Measurements from ENCODE around the gene DIS3L2.

The DIS3L2 gene

DNA sequence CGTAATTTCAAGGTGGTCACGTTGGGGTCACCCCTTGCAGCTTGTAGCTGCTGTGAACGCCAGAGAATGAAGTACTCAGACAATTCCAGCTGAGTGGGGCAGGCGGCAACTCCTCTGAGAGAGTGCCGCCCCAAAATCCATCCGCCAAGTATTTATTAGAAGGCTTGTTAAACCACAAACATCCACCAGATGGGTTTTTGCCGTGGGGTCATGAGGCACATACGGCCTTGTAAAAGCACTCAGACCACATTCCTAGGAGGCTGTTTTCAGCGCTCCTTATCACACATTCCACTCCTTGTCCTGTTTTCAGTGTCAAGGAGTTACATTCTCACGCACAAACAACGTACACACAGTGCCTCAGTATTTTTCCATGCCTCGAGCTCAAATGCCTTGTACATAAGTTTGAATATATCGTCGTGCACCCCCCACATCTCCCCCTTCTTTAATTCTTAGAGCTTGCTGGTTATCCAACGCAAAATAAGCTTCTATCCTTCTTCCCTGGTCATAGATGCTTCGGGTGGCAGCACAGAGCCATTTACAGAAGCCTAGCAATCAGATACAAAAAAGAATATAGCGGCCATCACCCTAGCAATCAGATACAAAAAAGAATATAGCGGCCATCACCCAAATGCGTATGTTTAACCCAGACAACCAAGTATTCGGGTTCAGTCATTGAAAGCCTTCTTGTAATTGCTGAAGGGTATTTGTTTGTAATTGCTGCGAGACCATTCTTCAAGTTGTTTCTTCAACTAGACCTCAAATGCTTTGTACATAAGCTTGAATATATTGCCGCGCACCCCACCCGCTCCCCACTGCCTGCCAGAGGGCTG is 424.4 kb downstream of the DIS3L2 start:
- peak; percentile 37 to 38 for DNase-seq (ENCODE audit: low read depth in 2 of 2)

DNA sequence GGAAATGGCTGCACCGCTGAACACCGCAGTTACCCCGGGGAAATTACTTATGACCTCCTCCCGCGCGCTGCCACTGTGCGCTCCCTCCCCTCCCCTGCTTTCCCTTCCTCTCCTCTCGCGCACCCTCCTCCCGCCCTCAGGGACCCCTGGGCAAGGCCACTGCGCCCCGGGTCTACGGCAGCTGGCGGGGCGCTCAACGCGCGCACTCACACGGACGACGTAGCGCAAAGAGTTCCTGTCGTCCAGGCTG is 424.9 kb downstream of the DIS3L2 start:
- DNase-seq (ENCODE audit: low read depth in 2 of 2), result no peak

Data from fibroblast of skin of left quadriceps (primary cell).